ENCODE measurements around the gene PSMD8.
A peak's percentile ranks its signal among the peaks of the same experiment; 100 is the strongest.
"Not testable (repeated sequence)": the region's sequence is repeated elsewhere in the genome, so short reads cannot be mapped to it uniquely, and the experiment has no call there.

PSMD8 gene

DNA sequence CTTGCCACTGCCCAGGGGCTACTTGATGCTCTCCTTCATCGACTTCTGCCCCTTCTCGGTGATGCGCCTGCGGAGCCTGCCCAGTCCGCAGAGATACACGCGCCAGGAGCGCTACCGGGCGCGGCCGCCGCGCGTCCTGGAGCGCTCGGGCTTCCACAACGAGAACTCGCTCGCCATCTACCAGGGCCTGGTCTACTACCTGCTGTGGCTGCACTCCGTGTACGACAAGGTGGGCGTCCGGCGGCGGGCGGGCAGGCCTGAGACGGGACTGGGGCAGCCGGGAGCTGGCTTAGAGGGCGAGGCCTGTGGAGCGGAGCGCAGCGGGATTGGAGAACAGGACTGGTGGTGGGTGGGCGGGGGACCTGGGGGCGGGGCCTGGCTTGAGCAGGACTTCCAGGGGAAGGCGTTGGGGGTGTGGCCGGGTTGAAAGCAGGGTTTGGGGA, 12.7 kb upstream of the PSMD8 start:
- peak in 53 of 58 donors; percentile 4 to 84 (median 36) for DNase-seq

DNA sequence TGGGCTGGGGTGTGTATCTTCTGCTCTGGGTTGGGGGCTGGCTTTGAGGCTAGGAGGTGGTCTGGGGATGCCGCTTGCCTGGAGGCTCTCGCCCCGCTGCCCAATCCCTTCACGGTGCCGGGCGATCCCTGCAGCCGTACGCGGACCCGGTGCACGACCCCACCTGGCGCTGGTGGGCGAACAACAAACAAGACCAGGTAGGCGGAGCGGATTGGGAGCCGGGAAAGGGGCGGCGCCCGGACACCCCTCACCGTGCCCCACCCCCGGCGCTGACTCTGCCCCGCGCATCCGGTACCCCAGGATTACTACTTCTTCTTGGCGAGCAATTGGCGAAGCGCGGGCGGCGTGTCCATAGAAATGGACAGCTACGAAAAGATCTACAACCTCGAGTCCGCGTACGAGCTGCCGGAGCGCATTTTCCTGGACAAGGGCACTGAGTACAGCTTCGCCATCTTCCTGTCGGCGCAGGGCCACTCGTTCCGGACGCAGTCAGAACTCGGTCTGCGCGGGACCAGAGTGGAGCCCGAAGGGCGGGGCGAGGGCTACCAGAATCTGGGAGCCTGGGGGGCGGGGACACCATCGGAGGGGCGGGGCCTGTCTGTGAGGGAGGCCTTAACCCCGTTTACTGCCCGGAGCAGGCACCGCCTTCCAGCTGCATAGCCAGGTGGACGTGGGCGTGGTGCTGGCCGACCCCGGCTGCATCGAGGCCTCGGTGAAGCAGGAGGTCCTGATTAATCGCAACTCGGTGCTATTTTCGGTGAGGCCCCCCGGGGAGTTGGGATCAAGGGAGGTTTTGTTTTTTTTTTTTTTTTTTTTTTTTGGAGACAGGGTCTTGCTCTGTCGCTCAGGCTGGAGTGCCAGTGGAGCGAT, 12.1 kb upstream of the PSMD8 start:
- peak in 11 of 58 donors; percentile 15 to 84 (median 39) for DNase-seq

DNA sequence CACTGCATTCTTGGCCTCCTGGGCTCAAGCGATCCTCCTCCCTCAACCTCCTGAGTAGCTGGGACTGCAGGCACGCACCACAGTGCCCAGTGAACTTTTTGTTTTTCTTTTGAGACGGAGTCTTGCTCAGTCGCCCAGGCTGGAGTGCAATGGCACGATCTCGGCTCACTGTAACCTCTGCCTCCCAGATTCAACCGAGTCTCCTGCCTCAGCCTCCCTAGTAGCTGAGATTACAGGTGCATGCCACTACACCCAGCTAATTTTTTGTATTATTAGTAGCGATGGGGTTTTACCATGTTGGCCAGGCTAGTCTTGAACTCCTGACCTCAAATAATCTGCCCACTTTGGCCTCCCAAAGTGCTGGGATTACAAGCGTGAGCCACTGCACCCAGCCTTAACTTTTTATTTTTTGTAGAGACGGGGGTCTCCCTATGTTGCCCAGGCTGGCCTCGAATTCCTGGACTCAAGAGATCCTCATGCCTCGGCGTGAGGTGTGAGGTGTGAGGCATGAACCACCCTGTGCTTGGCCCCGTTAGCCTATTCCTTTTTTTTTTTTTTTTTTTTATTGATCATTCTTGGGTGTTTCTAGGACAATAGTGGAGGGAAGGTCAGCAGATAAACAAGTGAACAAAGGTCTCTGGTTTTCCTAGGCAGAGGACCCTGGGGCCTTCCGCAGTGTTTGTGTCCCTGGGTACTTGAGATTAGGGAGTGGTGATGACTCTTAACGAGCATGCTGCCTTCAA, 11.3 kb upstream of the PSMD8 start:
- not testable (repeated sequence) for DNase-seq

DNA sequence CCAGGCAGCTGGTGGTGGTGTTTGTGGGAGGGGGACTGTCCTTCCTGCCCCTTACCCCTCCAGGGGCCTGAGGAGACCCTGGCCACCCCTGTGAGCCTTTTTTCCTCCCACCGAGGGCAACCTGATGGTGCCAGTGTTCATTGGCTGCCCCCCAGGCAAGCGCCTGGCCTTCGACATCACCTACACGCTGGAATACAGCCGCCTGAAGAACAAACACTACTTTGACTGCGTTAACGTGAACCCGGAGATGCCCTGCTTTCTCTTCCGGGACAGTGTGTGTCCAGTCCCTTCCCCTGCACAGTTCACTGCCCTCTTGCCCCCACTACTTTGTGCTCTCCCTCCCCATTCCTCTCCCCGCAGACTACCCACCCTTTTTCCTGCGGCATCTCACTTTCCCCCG, 7.3 kb upstream of the PSMD8 start:
- DNase-seq = no peak

DNA sequence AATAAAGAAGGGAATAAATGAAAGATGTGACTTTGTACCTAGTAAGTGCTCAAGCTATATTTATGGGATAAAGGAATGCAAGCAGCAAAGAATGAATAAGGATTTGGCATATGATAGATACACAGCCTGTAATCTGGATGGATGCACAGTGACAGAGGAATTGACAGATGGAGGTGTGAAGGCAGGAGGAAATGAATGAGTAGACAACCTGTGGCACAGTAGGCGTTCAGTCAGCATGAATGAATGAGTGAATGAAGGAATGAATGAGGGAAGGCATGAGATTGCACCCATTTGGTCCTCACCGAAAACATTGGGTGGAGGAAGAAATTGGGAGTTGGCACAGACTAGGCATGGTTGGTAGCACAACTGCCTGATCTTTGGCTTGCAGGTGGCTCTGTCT, 4.8 kb upstream of the PSMD8 start:
- no peak for DNase-seq

DNA sequence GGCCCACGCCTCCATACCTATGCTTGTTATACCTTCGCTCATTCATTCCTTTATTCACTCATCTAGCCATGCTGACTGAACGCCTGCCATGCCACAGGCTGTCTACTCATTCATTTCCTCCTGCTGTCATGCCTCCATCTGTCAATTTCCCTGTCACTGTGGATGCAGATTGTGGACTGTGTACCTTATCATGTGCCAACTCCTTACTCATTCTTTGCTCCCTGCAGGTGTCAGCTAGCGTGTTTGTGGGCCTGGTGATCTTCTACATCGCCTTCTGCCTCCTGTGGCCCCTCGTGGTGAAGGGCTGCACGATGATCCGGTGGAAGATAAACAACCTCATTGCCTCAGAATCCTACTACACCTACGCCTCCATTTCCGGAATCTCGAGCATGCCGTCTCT, 4.1 kb upstream of the PSMD8 start:
- DNase-seq = peak in 1 of 58 donors; percentile 9

DNA sequence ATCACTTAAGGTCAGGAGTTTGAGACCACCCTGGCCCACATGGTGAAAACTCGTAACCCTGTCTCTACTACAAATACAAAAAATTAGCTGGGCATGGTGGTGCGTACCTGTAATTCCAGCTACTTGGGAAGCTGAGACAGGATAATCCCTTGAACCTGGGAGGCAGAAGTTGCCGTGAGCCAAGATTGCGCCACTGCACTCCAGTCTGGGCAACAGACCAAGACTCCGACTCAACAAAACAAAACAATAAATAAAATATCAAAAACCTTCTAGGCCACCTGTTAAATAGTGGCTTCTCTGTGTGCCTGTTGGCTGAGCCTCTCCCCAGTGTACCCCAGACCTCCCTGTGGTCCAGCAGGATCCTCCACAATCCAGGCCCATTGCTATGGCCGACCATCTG, 3.3 kb upstream of the PSMD8 start:
- no peak for DNase-seq

DNA sequence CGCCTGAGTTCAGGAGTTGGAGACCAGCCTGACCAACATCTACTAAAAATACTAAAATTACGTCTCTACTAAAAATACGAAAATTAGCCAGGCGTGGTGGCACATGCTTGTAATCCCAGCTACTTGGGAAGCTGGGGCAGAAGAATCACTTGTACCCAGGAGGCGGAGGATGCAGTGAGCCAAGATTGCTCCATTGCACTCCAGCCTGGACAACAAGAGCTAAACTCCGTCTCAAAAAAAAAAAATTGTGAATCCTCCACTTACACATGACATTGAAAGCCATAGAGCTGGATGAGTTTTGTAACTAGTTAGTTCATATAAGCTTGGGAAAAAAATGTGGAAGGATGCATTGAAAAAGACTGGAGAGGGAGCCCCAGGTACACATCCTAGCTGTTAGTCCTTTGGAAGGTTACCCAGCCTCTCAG, 452 bp upstream of the PSMD8 start:
- DNase-seq = peak in 1 of 58 donors; percentile 64

DNA sequence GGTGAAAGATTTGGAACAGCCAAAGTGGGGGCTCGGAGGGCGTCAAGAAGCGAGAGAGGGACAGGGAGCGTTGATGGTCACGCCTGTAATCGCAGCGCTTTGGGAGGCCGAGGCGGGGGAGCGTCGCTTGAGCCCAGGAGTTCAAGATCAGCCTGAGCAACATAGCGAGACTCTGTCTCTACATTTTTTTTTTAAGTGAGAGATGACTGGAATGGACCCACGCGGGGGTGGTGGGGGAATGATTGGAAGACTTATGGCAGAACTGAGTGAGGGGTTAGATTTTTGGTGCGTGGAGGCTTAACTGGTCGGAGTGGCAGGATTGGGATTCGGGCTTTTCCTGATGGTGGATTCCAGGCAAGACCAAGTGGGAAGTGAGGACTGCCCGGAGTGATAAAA, 725 bp downstream of the PSMD8 start:
- no peak for DNase-seq

DNA sequence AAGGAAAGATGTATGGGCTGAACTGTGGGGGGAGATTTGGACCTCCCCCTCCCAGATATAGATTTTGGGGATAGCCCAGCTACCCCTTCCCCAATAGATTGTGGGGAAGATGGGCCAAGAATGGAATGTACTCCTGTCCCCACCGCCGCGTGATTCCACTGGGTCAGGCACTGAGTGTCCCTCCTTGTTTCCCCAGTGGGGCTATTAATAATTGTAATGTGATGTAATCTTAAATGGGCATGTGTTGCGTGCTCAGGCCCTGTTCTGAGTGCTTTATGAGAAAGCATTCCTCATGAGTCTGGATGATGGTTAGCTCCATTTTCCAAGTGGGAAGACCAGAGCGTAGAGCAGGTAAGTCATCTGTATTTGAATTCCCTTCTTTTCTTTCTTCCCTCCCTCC, 1.4 kb downstream of the PSMD8 start:
- DNase-seq = no peak

DNA sequence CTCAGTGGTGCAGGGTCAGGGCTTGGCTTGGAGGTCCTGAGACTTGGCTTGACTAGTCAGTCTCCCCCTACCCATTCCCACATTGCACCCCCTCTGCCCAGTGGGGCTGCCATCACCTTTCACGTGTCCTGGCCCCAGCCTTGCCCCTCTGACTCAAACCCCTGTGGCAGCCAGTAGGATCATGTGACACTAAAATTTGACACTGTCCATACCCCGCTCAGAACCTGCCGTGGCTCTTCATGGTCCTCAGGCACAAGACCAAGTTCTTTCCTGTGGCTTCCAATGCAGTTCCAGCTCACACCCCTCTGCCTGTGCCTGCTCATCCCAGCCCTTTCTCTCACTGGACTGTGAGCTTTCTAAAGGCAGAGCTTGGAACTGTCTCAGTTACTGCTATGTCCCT, 2.2 kb downstream of the PSMD8 start:
- no peak for DNase-seq

DNA sequence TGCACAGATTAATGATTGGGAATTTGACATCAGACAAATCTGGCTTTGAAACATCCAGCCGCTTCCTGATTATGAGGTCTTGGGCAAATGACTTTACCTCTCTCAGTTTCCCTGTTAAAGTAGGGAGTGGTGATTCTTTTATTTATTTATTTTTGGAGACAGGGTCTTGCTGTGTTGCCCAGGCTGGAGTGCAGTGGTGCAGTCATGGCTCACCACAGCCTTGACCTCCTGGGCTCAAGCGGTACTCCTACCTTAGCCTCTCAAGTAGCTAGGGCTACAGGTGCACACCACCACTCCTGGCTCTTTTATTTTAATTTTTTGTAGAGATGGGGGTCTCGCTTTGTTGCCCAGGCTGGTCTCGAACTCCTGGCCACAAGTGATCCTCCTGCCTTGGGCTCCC, 2.7 kb downstream of the PSMD8 start:
- DNase-seq = no peak

DNA sequence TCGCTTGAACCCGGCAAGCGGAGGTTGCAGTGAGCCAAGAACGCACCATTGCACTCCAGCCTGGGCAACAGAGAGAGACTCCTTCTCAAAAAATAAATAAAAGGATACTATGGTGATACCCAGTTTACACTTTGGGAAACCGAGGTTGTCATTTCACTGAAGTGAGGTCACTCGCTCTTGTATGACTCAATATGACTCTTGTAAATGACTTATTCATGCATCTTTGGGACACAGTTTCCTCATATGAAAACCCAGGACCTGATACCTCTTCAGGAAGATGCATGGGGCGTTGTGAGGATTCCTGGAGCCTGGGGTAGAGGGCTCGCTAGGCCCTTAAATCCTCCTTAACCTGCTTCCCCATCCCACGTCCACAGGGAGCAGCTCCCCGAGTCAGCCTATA, 4.5 kb downstream of the PSMD8 start:
- no peak for DNase-seq

DNA sequence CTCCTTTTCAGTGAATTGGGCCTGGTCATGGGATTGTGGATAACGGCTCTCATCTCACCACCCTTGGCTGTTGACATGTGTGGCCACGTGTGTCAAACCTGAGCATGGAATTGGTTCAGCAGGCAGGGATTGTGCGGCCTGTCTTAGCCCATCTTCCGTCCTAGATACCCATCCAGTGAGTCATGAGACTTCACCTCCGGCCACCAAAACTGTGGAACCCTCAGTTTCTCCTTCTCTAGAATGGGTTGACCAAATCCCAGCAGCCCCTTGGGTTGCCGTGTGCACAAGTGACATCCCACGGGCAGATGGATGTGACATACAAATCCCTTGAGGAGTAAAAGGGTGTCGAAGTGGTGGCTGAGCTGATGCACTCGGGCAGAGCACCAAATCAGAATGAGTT, 6.8 kb downstream of the PSMD8 start:
- no peak for DNase-seq

DNA sequence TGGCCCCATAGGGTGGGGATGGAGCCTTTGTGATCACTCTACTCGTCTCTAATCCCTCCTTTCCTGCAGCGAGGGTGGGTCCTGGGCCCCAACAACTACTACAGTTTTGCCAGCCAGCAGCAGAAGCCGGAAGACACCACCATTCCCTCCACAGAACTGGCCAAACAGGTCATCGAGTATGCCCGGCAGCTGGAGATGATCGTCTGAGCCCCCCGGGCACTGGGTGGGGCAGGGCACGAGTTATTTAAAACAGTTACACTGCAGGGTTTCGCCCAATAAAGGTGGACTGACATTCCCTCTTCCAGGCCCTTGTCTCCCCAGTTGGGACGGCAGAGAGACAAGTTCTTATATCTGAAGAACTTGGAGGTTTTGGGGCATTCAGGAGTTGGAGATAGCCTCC, 8.8 kb downstream of the PSMD8 start:
- no peak for DNase-seq

DNA sequence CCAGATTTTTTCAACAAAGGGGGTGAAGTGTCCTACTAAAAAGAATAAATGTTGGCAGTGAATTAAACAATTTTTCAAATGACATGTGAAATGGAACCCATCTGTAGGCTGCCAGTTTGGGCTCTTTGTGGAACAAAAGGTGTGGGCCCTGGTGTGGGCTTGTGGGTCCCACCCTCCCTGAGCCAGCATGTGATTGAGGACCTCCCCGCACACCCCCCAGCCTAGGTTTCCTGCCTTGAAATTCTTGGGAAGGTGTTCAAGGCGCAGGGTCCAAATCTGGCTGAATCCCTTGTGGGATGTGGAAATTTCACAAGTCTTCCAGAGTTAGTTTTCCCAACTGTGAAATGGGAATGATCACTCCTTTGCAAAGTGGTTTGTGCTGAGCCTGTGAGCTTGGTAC, 9.4 kb downstream of the PSMD8 start:
- no peak for DNase-seq

DNA sequence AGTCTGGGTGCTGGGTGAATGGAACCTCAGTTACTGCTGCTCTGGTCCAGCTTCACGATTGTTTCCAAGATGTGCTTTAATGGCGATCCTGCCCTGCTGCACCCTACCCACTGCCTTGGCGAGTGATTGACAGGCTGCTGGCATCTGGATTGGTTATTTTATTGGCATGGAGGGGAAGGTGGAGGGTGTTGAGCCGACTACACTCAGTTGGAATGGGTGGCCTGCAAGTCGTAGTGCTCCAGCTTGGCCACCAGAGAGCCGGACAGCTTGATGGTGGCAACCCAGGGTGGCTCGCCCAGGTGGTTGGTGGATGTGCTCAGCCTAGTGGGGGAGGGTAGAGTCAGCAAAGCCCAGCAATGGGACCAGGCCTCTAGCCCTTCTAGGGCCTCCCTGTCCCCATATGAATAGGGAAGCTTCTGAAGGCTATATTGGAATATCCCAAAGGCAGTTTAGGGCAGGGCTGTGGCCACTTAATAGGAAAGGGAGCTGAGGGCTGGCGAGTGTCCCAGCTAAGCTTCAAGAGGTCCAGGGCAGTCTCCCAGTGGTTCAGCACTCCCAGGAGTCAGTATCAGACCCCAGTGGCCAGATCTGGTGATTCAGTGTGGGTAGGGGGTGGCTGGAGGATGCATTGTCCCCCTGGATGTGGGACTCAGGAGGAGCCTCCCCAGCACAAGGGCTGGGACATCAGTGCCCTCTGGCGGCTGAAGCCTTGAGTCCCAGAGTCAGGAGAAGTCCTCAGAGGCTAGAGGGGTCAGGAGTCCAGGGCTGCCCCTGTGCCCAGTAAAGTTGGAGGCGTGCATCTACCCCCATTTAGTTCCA, 10.0 kb downstream of the PSMD8 start:
- no peak for DNase-seq

DNA sequence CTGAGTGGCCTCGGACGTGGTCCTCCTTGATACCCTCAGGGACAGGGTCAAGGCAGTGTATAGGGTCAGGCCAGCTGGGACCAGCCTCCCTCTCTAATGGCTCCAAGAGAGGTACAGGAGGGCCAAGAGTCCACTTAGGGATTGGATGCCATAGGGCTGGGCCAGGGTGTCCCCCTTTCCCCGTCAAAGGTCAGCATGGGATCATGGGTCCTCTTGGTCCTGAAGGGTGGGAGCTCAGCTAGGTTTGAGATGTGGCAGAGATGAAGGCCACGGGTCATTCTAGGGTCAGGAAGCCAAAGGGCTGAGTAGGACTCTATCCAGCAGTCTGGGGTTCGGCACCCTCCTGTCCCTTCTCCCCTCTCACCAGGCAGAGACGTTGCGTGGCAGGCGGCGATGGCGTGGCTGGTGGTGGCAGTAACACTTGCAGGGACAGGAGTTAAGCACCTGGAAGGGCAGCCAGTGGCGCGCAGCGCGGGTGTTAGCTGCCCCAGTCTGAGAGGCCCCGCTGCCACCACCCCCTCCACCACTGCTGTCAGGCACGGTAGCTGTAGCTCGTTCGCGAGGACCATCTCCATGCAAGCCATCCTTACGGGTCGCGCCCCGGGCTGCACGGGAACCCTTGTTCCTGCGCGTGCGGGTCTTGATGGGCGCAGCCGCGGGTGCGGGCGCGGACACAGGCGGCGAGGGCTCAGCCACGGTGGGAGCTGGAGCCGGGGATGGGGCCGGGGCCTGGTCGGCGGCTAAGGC, 10.9 kb downstream of the PSMD8 start:
- DNase-seq = no peak

DNA sequence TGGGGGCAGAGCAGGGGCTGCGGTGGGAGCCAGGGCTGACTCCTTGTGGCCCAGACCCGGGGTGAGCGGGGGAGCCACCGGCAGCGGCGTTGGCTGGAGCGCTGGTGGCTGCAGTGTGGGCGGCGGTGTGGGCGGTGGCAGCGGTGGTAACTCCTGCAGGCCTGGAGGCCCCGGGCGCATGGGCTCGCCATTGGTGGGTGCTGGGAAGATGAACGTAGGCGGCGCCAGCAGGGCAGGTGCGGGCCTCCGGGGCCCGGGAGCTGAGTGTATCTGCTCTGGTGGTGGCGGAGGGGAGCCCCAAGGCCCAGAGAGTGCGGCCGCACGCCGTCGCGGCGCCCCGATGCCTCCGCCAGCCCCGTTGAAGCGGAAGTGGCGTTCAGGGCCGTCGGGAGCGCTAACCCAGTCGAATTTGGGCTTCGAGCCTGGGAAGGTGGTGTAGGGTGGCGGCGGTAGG, 11.5 kb downstream of the PSMD8 start:
- no peak for DNase-seq

DNA sequence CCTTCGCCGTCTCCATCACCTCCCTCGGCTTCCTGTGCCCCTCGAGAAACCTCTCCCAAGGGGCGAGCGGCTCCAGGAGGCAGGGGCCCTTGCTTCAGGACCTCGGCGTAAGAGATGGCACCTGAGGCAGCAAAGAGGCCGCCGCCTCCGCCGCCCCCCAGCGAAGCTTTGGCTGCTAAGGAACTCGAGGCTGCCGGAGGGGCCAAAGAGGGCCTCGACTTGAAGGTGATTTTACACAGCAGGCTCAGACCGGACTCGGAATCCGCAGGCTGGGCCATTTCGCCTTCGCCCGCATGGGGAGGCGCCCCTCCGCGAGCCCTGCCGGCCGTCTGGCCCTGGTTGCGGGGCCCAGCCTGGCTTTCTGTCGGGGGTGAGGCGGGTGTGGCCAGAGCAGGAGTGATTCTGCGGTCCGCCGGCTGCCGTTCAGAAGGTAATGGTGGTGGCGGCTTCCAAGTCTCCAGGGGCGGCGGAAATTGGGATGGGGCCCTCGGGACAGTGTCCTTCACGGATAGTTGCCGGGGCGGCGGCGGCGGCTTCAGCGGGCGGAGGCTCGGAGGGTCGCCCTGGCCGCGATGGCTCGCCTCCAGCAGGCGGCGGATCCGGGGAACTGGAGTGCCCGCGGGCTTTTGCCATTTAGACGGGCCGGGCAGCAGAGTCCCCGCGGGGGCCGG, 12.1 kb downstream of the PSMD8 start:
- no peak for DNase-seq

Measured in anterior cingulate cortex (tissue), 58 donors.